Left renal cortex interstitium (tissue), 4 donors: ENCODE measurements around the gene TJP3. TPM values are rescaled to one million over a fixed set of nuclear protein-coding genes. Genes with fewer than 3 reads are reported as not detected.

Experiments
- DNase-seq, 4 donors: peaks; one replicate each; pipeline ENCODE4 v3.0.0-alpha.2; 2013; ENCODE audit warnings: low read depth in 4 of 4, low spot score in 2 of 4, missing footprints in 1 of 4
- polyA plus RNA-seq, 4 donors: library from polyadenylated mRNA; unstranded; fragments of 120-200 nt; gene quantifications; one replicate each; pipeline ENCODE4 v1.2.1, GENCODE V29; 2013; ENCODE audit not compliant: insufficient read length in 4 of 4

TJP3 gene
- polyA plus RNA-seq, 4 donors, result 8.6 to 16.0 (median 11.3) TPM

DNA sequence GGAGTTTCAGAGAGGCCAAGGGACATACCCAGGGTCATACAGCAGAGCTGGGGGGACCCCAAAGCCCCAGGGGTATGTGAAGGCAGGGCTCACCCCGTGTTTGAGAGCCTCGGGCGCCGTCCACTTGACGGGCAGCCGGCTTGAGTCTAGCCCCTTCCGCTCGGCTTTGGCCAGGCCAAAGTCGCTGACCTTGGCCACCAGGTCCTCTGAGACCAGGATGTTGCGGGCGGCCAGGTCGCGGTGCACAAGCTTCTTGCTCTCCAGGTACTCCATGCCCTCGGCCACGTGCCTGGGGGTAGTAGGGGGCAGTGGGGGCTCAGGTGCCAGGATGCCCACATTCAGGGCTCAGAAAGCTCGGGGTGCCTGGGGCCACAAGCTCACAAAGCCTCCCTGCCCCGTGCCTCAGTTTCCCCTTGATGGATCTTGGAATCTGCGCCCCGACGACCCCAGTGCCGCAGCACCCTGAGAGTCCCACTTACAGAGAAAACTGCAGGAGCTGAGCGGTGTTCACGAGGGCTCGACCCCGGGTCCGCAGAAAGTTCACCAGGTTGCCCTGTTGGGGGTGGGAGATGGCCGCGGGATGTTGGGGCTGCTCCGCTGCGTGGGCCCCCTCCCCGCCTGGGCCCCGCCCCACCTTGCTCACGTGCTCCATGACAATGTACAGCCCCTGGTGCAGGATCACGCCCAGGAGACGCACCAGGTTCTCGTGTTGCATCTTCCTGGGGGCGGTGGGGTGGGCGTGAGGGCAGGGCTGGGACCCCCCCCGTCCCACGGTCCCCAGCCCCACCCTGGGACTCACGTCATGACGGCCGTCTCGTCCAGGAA, 70.9 kb downstream of the TJP3 start:
- no peak for DNase-seq

- DNase-seq, result no peak
These were observed 72.7 kb downstream of the TJP3 start for GRCh38 chr19:3780786-3781304.

DNA sequence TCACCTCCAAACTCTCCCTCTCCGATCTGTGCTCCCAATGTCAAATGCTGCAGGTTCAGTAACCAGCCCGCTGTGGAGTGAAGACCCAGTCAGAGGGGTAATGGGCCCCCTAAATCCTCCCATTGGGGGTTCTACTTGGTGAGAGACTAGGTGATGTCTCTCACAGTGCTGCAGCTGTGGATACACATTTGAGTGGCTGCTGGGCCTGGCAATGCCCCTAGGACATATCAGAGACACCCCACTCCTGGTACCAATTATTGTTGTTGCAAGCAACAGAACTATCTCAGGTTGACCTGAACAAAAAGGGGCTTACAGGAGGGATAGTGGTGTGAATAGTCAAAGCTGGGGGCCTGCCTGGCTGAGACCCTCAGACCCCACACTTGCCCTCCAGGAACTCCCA, 73.4 kb downstream of the TJP3 start:
- no peak for DNase-seq

DNA sequence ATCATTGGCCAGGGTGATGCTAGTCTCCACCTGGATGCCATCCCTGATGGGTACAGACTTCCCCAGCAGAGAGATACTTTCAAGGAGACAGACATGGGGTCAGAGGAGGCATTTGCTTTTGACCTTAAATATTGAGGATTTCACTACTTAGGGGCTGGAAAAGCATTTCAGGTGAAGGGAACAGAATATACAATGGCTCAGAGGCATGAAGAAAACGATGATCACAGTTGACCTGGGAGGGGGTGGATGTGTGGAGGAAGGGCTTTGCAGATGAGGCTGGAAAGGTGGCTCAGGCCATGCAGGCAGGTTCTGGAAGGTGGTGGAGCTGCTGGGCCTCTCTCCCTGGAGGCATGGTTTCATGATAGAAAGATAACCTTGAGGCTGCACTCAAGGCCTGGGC, 74.1 kb downstream of the TJP3 start:
- no peak for DNase-seq

DNA sequence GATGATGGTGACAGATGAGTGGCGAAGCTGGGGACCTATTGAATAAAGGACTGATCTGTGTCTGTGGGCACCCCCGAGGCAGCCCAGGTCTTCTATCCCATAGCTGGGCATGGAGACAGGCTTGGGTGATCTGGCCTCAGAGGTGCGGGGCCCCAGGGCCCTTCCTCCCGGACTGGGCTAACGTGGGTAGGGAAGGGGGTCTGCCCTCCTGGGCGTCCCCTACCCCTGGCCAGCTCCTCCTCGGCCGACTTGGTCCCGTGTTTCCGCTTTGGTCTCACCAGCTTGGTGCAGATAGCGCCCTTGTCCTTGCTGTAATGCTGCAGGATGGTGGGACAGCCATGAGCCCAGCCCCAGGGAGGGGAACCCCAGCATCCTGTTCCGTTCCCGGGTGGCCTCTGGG, 74.7 kb downstream of the TJP3 start:
- DNase-seq, result no peak

DNA sequence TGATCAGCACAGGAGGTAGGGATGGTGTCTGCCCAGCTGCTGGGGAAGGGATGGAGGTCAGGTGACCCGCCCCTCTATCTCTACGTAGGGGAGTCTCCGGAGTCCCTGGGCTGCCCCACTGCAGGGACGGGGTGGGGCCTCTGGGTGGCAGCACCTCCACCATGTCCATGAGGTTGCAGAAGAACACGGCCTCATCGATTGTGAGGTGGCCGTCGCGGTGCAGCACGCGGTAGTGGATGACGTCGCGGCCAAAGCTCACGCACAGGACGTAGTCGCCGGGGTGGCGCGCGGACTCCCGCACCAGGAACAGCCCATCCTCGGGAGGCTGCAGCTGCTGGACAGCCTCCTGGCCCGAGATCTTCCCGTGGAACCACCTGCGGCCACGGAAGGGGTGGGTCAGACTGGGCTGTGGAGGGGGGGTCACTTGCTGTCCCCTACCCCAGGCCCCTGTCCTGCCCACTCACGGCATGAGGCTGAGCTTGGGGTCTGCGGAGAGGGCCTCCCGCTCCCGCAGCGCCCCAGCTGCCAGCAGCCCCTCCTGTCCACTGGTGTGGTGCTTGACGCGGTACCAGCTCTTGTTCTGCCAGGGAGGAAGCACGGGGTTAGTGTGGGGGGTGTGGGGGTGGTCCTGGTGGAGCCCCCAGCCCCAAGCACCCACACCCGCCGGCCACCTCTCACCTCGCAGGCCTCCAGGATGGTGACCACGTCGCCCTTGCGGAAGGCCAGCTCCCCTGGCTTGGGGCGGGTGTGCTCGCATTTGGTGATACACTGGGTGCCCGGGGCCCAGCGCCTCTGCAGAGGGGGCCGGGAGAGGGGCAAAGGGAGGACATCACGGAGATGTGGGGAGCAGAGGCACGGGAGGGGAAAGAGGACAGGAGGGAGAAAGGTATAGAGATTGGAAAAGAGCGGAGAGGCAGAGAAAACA, 75.7 kb downstream of the TJP3 start:
- no peak for DNase-seq

DNA sequence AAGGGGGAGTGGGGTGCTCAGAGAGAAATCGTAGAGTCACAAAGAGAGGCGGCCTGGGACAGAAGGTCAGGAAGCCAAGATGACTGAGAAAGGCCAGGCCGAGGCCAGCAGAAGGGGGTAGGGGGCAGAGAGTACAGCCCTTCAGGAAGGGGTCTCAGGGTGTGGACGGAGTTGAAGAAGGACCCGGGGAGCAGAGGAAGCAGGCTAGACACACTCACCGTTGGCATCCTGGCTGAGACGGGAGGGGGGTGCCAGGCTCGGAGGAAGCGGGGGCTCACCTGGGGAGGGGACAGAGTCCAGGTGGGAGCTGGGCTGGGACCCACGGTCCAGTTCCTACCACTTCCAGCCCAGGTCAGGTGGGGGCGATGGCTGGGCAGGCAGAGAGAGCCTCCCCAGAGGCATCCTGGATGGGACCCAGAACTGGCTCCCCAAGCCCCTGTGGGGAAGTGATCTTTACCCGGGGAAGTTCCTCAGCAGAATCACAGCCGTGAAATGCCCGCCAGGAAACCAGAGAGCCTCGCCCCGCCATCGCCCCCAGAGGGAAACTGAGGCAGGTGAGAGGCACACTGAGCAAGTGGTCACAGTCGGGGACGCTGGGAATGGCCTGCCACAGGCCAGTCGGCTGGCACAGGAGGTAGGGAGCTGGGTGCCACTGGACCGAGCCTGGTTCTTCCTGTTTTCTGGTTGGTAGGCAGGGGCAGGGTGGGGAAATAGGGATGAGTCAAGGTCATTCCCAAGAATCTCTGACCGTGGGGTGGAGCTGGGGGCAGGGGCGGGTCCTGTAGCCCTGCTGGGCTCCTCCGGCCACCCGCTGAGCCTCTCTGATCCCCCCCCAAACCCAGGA, 76.6 kb downstream of the TJP3 start:
- DNase-seq, result no peak

GRCh38 chr19:3785451-3785937, 77.3 kb downstream of the TJP3 start:
- DNase-seq, result no peak

- no peak for DNase-seq
These were observed 78.0 kb downstream of the TJP3 start, which contains the start of gene MATK for GRCh38 chr19:3785938-3786824. MATK (minus strand) TSS chr19:3786381; CDS start chr19:3785135, 1,246 bp downstream.

- DNase-seq, result no peak
These were observed 81.0 kb downstream of the TJP3 start for GRCh38 chr19:3788996-3789778.

- no peak for DNase-seq
These were observed 82.1 kb downstream of the TJP3 start for GRCh38 chr19:3790209-3790734.

GRCh38 chr19:3790941-3791340, 82.8 kb downstream of the TJP3 start:
- no peak for DNase-seq

- no peak for DNase-seq
These were observed 83.9 kb downstream of the TJP3 start for GRCh38 chr19:3792114-3792513.

GRCh38 chr19:3793799-3794198, 85.6 kb downstream of the TJP3 start:
- no peak for DNase-seq

GRCh38 chr19:3796358-3796757, 88.2 kb downstream of the TJP3 start:
- DNase-seq, result no peak

- no peak for DNase-seq
These were observed 90.0 kb downstream of the TJP3 start for GRCh38 chr19:3798137-3798536.
